ENCODE results near the gene CXADR.

Gene CXADR

DNA sequence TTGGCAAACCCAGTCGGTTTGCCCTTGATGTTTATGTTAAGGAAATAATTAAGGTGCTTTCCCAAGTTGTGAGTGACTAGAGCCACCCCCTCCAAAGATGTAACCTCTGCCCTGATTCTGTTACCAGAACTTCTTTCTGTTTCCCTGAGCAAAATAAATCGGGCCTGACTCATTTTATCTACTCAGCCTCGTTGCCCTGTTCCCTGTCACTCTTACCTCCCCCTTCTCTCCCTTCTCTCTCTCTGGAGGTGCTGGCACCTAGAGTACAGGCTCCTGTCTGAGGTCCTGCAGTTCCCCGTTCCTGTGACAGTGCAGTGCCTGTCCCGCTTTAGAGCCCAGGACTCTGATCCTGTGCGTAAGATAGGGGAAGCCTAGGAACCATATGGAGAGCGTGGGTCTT lies 35.4 kb downstream of the CXADR start:
- no peak for ATAC-seq
- TF ChIP-seq, protein P1, sequence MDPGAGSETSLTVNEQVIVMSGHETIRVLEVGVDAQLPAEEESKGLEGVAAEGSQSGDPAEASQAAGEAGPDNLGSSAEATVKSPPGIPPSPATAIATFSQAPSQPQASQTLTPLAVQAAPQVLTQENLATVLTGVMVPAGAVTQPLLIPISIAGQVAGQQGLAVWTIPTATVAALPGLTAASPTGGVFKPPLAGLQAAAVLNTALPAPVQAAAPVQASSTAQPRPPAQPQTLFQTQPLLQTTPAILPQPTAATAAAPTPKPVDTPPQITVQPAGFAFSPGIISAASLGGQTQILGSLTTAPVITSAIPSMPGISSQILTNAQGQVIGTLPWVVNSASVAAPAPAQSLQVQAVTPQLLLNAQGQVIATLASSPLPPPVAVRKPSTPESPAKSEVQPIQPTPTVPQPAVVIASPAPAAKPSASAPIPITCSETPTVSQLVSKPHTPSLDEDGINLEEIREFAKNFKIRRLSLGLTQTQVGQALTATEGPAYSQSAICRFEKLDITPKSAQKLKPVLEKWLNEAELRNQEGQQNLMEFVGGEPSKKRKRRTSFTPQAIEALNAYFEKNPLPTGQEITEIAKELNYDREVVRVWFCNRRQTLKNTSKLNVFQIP (CRISPR knock-in tag; IDR thresholded peaks at IDR 0.05; ENCODE audit: borderline replicate concordance, low read depth): no peak
- TF ChIP-seq OSR1 (CRISPR knock-in tag; IDR thresholded peaks at IDR 0.05) (no peak), ZFP3 (CRISPR knock-in tag; IDR thresholded peaks at IDR 0.05) (no peak), ZFP30 (CRISPR knock-in tag; IDR thresholded peaks at IDR 0.05) (no peak), ZNF70 (CRISPR knock-in tag; IDR thresholded peaks at IDR 0.05) (no peak), ZNF565 (CRISPR knock-in tag; conservative IDR thresholded peaks at IDR 0.05; ENCODE audit: low read depth) (no peak), TCF4 (CRISPR knock-in tag; IDR thresholded peaks at IDR 0.05; ENCODE audit: borderline replicate concordance) (no peak), ZC3H10 (CRISPR knock-in tag; IDR thresholded peaks at IDR 0.05) (no peak), TOX (CRISPR knock-in tag; IDR thresholded peaks at IDR 0.05; ENCODE audit: borderline replicate concordance) (no peak), SNAI2 (CRISPR knock-in tag; IDR thresholded peaks at IDR 0.05) (no peak)
- TF ChIP-seq, protein P2, sequence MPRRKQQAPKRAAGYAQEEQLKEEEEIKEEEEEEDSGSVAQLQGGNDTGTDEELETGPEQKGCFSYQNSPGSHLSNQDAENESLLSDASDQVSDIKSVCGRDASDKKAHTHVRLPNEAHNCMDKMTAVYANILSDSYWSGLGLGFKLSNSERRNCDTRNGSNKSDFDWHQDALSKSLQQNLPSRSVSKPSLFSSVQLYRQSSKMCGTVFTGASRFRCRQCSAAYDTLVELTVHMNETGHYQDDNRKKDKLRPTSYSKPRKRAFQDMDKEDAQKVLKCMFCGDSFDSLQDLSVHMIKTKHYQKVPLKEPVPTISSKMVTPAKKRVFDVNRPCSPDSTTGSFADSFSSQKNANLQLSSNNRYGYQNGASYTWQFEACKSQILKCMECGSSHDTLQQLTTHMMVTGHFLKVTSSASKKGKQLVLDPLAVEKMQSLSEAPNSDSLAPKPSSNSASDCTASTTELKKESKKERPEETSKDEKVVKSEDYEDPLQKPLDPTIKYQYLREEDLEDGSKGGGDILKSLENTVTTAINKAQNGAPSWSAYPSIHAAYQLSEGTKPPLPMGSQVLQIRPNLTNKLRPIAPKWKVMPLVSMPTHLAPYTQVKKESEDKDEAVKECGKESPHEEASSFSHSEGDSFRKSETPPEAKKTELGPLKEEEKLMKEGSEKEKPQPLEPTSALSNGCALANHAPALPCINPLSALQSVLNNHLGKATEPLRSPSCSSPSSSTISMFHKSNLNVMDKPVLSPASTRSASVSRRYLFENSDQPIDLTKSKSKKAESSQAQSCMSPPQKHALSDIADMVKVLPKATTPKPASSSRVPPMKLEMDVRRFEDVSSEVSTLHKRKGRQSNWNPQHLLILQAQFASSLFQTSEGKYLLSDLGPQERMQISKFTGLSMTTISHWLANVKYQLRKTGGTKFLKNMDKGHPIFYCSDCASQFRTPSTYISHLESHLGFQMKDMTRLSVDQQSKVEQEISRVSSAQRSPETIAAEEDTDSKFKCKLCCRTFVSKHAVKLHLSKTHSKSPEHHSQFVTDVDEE (CRISPR knock-in tag; IDR thresholded peaks at IDR 0.05): no peak
- TF ChIP-seq, protein P3, sequence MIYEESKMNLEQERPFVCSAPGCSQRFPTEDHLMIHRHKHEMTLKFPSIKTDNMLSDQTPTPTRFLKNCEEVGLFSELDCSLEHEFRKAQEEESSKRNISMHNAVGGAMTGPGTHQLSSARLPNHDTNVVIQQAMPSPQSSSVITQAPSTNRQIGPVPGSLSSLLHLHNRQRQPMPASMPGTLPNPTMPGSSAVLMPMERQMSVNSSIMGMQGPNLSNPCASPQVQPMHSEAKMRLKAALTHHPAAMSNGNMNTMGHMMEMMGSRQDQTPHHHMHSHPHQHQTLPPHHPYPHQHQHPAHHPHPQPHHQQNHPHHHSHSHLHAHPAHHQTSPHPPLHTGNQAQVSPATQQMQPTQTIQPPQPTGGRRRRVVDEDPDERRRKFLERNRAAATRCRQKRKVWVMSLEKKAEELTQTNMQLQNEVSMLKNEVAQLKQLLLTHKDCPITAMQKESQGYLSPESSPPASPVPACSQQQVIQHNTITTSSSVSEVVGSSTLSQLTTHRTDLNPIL (CRISPR knock-in tag; IDR thresholded peaks at IDR 0.05; ENCODE audit: low read depth): no peak

DNA sequence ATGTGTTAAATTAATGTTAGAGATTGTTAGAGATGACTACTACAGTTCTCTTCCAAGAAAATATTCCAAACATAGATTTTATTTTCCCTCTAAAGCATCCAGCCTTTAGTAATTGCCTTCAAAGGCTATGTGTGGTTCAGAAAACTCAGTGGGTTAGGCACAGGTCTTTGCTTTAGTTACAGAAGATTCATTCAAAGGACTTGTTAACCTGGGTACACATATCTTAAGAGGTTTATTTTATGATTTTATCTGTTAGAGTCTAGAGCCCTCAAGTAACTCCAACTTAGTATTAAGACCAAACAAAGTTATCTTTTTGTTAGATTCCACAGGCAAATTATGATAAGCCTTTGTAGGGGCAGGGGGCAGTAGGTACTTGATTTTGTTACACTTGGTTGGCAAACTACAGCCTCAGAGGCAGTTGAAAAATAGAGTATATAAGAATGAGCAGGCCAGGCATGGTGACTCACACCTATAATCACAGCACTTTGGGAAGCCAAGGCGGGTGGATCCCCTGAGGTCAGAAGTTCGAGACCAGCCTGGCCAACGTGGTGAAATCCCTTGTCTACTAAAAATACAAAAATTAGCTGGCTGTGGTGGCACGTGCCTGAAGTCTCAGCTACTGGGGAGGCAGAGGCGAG lies 37.9 kb downstream of the CXADR start:
- TF ChIP-seq, protein P4, sequence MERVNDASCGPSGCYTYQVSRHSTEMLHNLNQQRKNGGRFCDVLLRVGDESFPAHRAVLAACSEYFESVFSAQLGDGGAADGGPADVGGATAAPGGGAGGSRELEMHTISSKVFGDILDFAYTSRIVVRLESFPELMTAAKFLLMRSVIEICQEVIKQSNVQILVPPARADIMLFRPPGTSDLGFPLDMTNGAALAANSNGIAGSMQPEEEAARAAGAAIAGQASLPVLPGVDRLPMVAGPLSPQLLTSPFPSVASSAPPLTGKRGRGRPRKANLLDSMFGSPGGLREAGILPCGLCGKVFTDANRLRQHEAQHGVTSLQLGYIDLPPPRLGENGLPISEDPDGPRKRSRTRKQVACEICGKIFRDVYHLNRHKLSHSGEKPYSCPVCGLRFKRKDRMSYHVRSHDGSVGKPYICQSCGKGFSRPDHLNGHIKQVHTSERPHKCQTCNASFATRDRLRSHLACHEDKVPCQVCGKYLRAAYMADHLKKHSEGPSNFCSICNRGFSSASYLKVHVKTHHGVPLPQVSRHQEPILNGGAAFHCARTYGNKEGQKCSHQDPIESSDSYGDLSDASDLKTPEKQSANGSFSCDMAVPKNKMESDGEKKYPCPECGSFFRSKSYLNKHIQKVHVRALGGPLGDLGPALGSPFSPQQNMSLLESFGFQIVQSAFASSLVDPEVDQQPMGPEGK (CRISPR knock-in tag; IDR thresholded peaks at IDR 0.05; ENCODE audit: borderline replicate concordance): no peak
- TF ChIP-seq, protein P2 (CRISPR knock-in tag; IDR thresholded peaks at IDR 0.05): no peak
- no peak for TF ChIP-seq ZNF70 (CRISPR knock-in tag; IDR thresholded peaks at IDR 0.05)
- ATAC-seq: no peak

DNA sequence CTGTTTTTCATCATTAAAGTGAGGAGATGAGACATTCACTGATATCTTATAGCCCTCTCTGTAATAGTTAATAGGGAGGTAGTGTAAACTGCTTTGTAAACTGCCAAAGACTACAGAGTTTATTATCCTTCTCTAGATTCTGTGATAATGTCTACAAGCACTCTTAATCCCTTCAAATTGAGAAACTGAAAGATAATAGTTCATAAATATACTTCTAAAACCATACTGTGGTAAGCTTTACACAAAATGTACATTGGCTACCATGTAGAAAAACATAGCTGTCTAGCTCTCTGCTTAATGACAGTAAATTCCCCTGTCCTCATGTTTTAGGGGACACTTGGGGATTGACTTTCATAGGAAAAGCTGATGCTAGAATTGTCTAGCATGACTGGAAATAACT lies 39.6 kb downstream of the CXADR start:
- TF ChIP-seq BACH2 (CRISPR knock-in tag; IDR thresholded peaks at IDR 0.05; ENCODE audit: borderline replicate concordance): no peak
- TF ChIP-seq, protein P4 (CRISPR knock-in tag; IDR thresholded peaks at IDR 0.05; ENCODE audit: borderline replicate concordance): no peak
- TF ChIP-seq, protein P2 (CRISPR knock-in tag; IDR thresholded peaks at IDR 0.05): no peak
- TF ChIP-seq ZNF8 (CRISPR knock-in tag; IDR thresholded peaks at IDR 0.05): no peak
- TF ChIP-seq, protein P1 (CRISPR knock-in tag; IDR thresholded peaks at IDR 0.05; ENCODE audit: borderline replicate concordance, low read depth): no peak
- no peak for TF ChIP-seq ZC3H10 (CRISPR knock-in tag; IDR thresholded peaks at IDR 0.05)
- no peak for TF ChIP-seq ZFP30 (CRISPR knock-in tag; IDR thresholded peaks at IDR 0.05)
- no peak for TF ChIP-seq SNAI2 (CRISPR knock-in tag; IDR thresholded peaks at IDR 0.05)
- no peak for ATAC-seq
